ENCODE results near the gene CERT1.
"Not testable (repeated sequence)": the region's sequence is repeated elsewhere in the genome, so short reads cannot be mapped to it uniquely, and the experiment has no call there.

Gene CERT1

DNA sequence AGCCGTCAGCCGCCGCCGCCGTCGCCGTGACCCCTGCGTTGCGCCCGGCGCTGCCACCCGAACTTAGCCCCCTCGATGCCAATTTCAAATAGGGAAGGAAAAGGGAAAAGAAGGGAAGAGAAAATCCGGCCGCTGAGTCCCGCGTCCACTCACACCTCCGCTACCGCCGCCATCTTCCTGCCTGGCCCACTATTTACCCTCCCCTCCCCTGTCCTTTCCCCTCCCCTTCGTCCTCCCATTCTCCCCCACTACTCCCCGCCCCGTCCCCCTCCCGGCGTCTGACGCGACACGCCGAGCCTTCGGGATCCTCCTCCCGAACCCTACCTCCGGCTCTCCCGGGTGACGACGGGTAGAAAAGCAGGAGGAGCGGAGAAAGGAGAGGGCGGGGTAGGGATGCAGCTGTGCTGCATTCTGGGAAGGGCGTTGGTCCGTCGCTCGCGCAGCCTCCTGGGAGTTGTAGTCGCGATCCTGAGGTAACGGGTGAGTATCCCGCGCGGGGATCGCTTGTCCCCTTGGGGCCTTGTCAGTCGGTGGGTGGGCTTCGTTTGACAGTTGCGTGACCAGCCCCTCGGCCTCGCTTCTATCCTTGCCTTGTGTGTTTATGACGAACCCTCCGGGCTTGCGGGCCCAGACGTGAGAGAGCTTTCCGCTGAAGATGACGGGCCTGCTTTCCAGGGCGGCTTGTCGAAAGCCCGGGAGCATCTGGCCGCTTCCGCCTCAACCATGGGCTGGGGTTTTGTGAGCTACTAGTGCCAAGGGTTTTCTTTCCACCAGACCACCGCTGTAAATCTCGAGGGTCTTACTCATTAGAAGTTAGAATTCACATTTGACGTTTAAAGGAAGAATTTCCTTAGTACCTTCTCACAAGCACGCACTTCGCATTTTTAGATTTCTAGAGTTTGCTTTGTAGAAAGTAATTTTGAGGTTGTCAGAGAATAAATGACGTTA is at the start of gene CERT1, which contains the start of gene POLK:
Gene CERT1 (minus strand): TSS at position 195 of the 948 bp plus-strand sequence. CDS start 422 bp downstream, outside the sequence.
Gene POLK (plus strand): TSS at position 457 of the 948 bp plus-strand sequence.
- in situ Hi-C loops (cut with MboI; ENCODE audit: low sequenced_read_pairs) = no loop called here

- in situ Hi-C loops (cut with MboI; ENCODE audit: low sequenced_read_pairs) = not testable (repeated sequence)
Measured at GRCh38 chr5:75560655-75561054, 49.2 kb upstream of the CERT1 start.

DNA sequence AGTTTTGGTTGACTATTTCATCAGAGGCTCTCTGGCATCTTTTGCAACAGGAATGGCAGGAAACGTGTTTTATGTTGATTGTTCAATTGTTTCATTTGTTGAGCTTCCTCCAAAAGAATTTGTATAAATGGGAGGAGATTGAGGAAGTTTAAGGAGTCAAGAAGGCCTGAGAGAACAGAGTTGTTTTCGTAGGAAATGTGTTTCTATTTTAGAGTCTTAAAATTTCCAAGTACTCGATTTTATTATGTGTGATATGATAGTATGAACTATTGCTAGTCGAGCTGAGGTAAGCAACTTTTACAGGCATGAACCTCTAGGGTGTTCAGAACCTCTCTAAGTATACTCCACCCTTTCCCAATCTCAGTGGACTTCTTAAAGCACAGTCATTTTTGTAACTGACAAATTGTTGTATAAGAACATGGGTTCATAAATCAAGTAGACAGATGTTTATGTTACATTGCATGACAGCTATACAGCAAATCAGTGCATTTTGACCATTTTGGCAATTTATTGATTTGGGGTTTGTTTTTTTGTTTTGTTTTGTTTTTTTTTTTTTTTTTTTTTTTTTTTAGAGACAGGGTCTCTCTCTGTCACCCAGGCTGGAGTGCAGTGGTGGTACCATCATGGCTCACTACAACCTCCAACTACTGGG is 47.7 kb upstream of the CERT1 start:
- in situ Hi-C loops (cut with MboI; ENCODE audit: low sequenced_read_pairs) = no loop called here

- in situ Hi-C loops (cut with MboI; ENCODE audit: low sequenced_read_pairs) = no loop called here
Measured at GRCh38 chr5:75558221-75558620, 46.8 kb upstream of the CERT1 start.

DNA sequence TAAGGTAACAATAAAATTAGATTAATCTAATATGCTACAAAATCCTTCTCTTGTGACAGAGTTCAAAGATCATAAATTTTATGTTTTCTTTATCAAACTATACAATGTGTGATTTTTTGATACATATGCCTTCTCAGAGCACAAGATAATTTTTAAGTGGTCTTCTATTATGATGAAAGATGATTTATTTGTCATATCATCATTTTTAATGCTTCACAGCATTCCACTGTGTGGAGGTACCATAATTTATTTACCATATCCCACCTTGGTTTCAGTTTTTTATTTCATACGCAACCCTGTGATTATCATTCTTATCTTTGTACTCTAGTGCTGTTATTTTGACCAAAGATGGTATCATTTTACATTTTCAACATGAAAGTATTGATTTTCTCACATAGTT is 41.9 kb upstream of the CERT1 start:
- in situ Hi-C loops (cut with MboI; ENCODE audit: low sequenced_read_pairs) = no loop called here

GRCh38 chr5:75552764-75553163 is 41.3 kb upstream of the CERT1 start:
- in situ Hi-C loops (cut with MboI; ENCODE audit: low sequenced_read_pairs) = no loop called here

DNA sequence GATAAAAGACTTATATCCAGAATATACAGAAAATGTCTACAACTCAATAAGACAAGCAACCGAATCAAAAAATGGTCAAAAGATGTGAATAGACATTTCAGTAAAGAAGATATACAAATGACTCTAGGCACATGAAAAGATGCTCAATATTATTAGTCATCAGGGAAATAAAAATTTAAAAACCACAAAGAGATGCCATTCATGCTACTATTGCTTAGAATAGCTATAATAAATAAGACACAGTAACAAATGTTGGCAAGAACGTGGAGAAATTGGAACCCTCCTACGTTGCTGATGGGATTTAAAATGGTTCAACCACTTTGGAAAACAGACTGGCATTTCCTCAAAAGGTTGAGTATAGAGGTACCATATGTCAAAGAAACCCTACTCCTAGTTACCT is 40.0 kb upstream of the CERT1 start:
- in situ Hi-C loops (cut with MboI; ENCODE audit: low sequenced_read_pairs) = no loop called here

GRCh38 chr5:75550597-75550996 is 39.2 kb upstream of the CERT1 start:
- in situ Hi-C loops (cut with MboI; ENCODE audit: low sequenced_read_pairs) = no loop called here

DNA sequence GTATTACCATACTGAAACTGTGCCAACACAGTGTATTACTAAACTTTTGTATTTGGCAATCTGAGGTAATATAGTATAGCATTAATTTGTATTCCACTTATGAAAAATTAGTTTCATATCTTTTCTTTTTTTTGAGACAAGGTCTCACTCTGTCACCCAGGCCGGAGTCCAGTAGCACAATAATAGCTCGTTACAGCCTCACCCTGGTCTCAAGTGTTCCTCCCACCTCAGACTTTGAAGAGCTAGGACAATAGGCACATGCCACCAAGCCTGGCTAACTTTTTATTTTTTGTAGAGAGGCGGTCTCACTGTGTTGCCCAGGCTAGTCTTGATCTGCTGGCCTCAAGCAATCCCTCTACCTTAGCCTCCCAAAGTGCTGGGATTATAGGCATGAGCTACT is 36.4 kb upstream of the CERT1 start:
- in situ Hi-C loops (cut with MboI; ENCODE audit: low sequenced_read_pairs) = no loop called here

DNA sequence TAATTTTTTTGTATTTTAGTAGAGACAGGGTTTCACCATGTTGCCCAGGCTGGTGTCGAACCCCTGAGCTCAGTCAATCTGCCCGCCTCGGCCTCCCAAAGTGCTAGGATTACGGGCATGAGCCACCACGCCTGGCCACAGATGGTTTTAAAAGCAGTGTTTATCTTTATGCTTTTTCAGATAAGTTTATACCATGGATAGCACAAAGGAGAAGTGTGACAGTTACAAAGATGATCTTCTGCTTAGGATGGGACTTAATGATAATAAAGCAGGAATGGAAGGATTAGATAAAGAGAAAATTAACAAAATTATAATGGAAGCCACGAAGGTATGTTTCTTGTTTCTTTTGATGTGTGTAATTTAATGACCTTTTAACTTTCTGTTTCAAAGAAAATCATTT is 35.4 kb upstream of the CERT1 start:
- in situ Hi-C loops (cut with MboI; ENCODE audit: low sequenced_read_pairs) = no loop called here

DNA sequence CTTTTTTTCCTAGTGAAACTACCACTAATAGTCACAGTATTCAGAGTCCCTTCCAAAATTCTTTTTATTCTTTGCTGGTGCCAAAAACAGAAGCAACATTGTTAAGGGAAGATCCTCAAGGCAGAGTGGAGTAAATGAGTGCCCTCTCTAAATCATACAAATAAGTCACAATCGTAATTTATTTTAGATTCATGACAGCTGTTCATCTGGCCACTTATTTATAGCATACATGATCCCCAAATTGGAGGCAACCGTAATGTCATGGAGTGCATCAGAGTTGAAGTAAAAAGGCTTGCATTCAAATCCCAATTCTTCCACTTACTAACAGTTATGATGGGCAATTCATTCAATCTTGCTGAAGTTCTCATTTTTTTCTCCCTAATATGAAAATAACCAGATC is 33.7 kb upstream of the CERT1 start:
- in situ Hi-C loops (cut with MboI; ENCODE audit: low sequenced_read_pairs) = no loop called here

- in situ Hi-C loops (cut with MboI; ENCODE audit: low sequenced_read_pairs) = no loop called here
Measured at GRCh38 chr5:75538211-75538610, 26.8 kb upstream of the CERT1 start.

DNA sequence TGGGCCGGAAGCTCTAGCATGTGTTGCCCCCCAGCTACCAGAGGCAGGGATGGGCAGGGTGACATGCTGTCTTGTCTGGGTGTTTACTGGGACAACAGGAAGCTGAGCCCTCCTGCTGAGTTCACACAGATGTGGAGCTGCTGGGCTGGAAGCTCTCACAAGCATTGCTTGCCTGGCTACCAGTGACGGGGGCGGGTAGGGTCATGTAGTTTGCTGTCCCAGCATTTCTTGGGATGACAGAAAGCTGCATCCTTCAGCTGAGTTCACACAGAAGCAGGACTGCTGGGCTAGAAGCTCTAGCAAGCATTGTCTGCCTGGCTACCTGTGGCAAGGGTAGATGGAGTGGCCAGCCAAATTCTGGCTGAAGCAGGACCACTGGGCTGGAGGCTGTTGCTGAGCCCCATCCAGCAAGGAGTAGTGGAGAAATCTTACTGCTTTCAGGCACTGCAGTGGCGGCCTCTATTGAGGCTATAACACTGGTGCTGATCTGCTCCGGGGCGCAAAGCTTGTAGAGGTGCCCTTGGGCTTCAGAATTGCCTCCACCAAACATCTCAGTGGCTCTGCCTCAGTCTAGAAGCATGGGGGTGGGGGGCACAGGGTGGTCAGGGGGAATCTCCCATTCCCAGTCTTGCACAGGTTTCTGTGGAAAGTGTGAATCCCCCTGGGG is 25.4 kb upstream of the CERT1 start:
- in situ Hi-C loops (cut with MboI; ENCODE audit: low sequenced_read_pairs) = no loop called here

DNA sequence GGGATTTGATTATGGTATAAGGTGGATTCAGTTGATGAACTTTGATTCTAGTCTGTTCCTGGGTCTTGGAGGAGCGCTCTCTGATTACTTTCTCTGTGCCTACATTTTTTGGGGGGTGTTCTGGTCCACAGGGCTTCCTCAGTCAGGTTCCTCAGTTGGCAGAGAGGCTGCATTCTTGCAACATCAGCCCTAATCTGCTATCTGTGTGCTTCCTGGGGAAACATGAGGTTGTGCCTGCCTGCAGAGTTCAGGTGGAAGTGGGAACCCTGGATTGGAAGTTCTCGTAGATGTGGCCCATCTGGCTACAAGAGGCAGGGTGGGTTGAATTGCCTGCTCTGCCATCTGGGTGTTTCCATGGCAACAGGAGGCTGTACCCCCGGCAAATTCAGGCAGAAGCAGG is 24.7 kb upstream of the CERT1 start:
- in situ Hi-C loops (cut with MboI; ENCODE audit: low sequenced_read_pairs) = no loop called here

DNA sequence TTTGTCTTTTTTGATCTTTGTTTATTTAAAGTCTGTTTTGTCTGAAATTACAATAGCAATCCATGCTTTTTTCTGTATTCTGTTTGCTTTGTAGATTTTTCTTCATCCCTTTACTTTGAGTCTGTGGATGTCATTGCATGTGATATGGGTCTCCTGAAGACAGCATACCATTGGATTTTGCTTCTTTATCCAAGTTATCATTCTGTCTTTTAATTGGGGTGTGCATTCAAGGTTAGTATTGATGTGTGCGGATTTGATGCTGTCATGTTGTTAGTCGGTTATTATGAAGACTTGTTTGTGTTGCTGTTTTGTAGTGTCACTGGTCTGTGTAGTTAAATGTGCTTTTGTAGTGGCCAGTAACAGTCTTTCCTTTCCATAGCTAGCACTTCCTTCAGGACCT is 23.3 kb upstream of the CERT1 start:
- in situ Hi-C loops (cut with MboI; ENCODE audit: low sequenced_read_pairs) = no loop called here

DNA sequence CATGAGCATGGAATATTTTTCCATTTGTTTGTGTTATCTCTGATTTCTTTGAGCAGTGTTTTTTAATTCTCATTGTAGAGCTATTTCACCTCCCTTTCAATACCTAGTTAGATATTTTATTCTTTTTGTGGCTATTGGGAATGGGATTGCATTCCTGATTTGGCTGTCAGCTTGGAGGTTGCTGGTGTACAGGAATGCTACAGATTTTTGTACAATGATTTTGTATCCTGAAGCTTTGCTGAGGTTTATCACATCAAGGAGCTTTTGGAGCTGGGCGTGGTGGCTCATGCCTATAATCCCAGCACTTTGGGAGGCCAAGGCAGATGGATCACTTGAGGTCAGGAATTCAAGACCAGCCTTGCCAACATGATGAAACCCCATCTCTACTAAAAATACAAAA is 22.3 kb upstream of the CERT1 start:
- in situ Hi-C loops (cut with MboI; ENCODE audit: low sequenced_read_pairs) = not testable (repeated sequence)

DNA sequence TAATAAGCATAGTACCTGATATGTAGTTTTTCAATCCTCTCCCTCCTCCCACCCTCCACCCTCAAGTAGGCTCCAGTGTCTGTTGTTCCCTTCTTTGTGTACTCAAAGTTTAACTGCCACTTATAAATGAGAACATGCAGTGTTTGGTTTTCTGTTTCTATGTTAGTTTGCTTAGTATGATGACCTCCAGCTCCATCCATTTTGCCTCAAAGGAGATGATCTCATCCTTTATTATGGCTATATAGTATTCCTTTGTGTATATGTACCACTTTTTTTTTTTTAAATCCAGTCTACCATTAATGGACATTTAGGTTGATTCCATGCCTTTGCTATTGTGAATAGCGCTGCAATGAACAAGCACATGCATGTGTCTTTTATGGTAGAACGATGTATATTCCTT is 20.8 kb upstream of the CERT1 start:
- in situ Hi-C loops (cut with MboI; ENCODE audit: low sequenced_read_pairs) = no loop called here

GRCh38 chr5:75529185-75529584 is 17.8 kb upstream of the CERT1 start:
- in situ Hi-C loops (cut with MboI; ENCODE audit: low sequenced_read_pairs) = no loop called here

DNA sequence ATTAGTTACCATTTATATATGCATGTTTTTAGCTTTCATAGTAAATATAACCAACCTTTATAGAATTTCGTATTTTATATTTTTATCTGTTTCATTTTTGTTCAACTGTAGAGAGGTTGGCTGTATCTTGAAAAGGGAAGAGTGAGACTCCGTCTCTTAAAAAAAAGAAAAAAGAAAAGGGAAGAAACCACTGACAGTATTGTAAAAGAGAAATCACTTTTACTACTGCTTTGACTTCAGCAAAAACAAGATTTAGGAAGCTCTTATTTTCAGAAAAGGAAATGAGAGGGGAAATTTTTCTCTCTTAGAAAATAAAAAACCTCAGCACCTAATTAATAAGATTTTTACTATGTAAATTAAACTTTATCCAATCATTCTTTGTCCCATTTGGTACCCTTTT is 14.6 kb upstream of the CERT1 start:
- in situ Hi-C loops (cut with MboI; ENCODE audit: low sequenced_read_pairs) = no loop called here

DNA sequence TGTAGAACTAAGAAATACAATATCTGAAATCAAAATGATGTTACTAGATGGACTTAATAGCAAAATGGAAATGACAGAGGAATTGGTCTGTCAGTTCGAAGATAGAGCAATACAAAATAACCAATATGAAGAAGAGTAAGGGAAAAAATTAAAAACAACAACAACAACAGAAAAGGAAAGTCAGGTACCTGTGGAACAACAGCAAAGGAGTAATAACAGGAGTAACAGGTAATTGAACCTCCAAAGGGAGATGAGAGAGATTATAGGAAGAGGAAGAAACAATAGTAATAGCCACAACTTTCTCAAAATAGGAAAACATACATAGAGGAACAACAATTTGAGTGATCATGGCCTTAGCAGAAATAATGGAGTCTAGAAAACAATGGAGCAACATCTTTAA is 13.9 kb upstream of the CERT1 start:
- in situ Hi-C loops (cut with MboI; ENCODE audit: low sequenced_read_pairs) = no loop called here

DNA sequence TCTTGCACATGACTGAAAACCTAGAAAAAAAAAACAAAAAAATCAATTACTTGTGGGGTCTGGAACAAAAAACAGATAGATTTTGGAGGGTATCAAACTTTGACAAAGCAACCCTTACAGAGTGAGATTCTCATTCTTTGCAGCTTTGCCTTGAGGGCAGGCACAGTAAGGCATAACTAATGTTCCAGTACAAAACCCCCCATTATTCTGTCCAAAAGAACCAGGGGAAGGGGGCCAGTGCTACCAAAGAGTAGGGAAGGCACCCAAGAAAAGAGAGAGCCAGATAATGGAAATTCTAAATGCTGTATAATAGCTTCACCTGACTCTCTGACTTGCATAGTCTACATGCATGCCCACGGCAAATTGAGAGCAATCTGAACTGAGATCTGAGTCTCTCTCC is 13.2 kb upstream of the CERT1 start:
- in situ Hi-C loops (cut with MboI; ENCODE audit: low sequenced_read_pairs) = no loop called here

- in situ Hi-C loops (cut with MboI; ENCODE audit: low sequenced_read_pairs) = no loop called here
Measured at GRCh38 chr5:75524071-75524470, 12.6 kb upstream of the CERT1 start.
